CD4-positive, alpha-beta T cell (primary cell): ENCODE measurements around the gene OPALIN. TPM values are rescaled to one million over a fixed set of nuclear protein-coding genes. Genes with fewer than 3 reads are reported as not detected.
A peak's percentile ranks its signal among the peaks of the same experiment; 100 is the strongest.

Experiments used
- ATAC-seq: fragments of 200-7000 bp; cut with Tn5 transposase; one replicate; pipeline ENCODE4 v1.10.0; 2022; ENCODE audit warnings: mild to moderate bottlenecking; ENCODE audit not compliant: poor library complexity
- CTCF ChIA-PET: fragments of 350-600 bp; sonication (Branson Sonifier 250); formaldehyde crosslinking; loops from one replicate; lab custom pipeline; 2021; ENCODE audit warnings: antibody characterized with exemption, inconsistent platforms; lab: Charles Lee
- POLR2A ChIA-PET: fragments of 350-600 bp; sonication (Branson Sonifier 250); formaldehyde crosslinking; loops from one replicate; lab custom pipeline; 2021; ENCODE audit warnings: antibody characterized with exemption, inconsistent platforms; lab: Charles Lee
- DNase-seq, 14 experiments: peaks; one replicate each; pipeline ENCODE4 v3.0.0-alpha.2; 2013 to 2020; ENCODE audit warnings: mixed read lengths in 2 of 14
- H3K27ac ChIP-seq, 2 donors: one replicate each; pipeline versions ENCODE4 v1.5.1 to v1.7.0; 2013; ENCODE audit warnings: low read length in 2 of 2, low read depth in 1 of 2, mild to moderate bottlenecking in 1 of 2
- H3K27me3 ChIP-seq, 2 experiments: 1 replicate in 1 of 2; 2 replicates in 1 of 2; pipeline versions ENCODE4 v1.6.1 to v1.7.0; 2013; ENCODE audit warnings: low read length in 2 of 2, control low read depth in 1 of 2, mild to moderate bottlenecking in 1 of 2, moderate library complexity in 1 of 2; ENCODE audit not compliant: insufficient read depth in 2 of 2, control insufficient read depth in 1 of 2
- H3K36me3 ChIP-seq: one replicate; pipeline ENCODE4 v1.6.1; 2013; ENCODE audit warnings: low read length, control low read depth; ENCODE audit not compliant: insufficient read depth
- H3K4me1 ChIP-seq: one replicate; pipeline ENCODE4 v1.6.1; 2013; ENCODE audit warnings: low read length, control low read depth; ENCODE audit not compliant: insufficient read depth
- H3K4me3 ChIP-seq: one replicate; pipeline ENCODE4 v1.5.1; 2013; ENCODE audit warnings: mild to moderate bottlenecking, low read length, moderate library complexity
- H3K9me3 ChIP-seq, 2 experiments: 1 replicate in 1 of 2; 2 replicates in 1 of 2; pipeline versions ENCODE4 v1.6.1 to v1.7.0; 2013; ENCODE audit warnings: low read length in 2 of 2, mild to moderate bottlenecking in 2 of 2, control low read depth in 1 of 2, moderate library complexity in 1 of 2; ENCODE audit not compliant: control insufficient read depth in 1 of 2, insufficient read depth in 1 of 2
- H3K27ac Mint-ChIP-seq: one replicate; pipeline ENCODE4 v1.8.0; 2020; ENCODE audit warnings: mixed read lengths
- H3K27me3 Mint-ChIP-seq: one replicate; pipeline ENCODE4 v1.8.0; 2021; ENCODE audit warnings: mixed read lengths
- H3K36me3 Mint-ChIP-seq: one replicate; pipeline ENCODE4 v1.8.0; 2021; ENCODE audit warnings: low read depth, mixed read lengths
- H3K4me1 Mint-ChIP-seq: one replicate; pipeline ENCODE4 v1.8.0; 2021; ENCODE audit warnings: low read depth, mixed read lengths
- H3K4me3 Mint-ChIP-seq: one replicate; pipeline ENCODE4 v1.8.0; 2020; ENCODE audit warnings: mild to moderate bottlenecking, mixed read lengths
- H3K9me3 Mint-ChIP-seq: one replicate; pipeline ENCODE4 v1.8.0; 2020; ENCODE audit warnings: mixed read lengths
- intact Hi-C, 2 experiments: fragments of 100-400 bp; cut with DNase I in 1 of 2; cut with micrococcal nuclease in 1 of 2; formaldehyde crosslinking; loops; one replicate each; pipeline versions ENCODE4 v1.15.1 to v1.9.0; 2023 to 2025; cut with DNase I, micrococcal nuclease
- total RNA-seq, 174 experiments: library from RNA in 2 of 174; stranded (reverse) in 2 of 174; gene quantifications; one replicate each; pipeline ENCODE4 v1.2.3 and lab custom pipeline; 2021 to 2026
- TF ChIP-seq, protein P1 (sequence below): fragments of 200-600 bp; IDR thresholded peaks from one replicate; pipeline ENCODE4 v1.8.0; 2022; ENCODE audit warnings: antibody characterized with exemption, mild to moderate bottlenecking

Gene OPALIN
- total RNA-seq, 2 experiments from 2014 or later = not detected

DNA sequence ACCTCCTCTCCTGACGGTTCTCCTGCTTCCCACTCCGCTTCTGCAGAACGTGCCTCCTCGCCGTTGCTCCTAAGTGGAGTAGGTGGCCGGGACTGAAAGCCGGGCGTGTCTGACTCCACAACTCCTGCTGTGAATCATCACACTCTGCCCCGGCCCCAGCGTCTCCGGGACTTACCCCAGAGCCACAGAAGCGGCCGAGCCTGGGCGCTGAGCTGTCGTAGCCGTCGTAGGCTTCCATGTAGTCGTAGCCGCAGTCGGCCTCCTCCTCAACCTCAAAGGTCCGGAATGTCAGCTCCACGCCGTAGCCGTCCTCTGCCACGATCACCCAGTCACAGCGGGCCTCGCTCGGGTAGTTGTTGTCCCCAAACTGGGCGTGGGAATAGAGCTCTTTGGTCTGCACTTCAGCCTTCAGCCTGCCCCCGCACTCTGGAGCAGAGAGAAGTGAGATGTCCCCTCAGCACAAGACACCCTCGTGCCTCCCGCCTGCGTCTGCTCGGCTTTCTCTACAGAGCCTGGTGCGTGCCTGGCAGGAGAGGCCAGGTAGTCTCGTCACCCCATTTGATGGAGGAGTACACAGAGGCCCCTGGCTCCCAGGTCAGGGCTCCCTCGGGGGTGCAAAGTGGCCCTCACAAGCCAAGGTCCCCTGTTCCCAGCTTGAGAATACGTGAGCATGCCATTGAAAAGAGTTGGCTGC, 11.2 kb upstream of the OPALIN start:
- Mint-ChIP-seq H3K4me1 (no peaks in the 10 kb centered on the region), H3K4me3 (no peak overlapping the region), H3K27me3 (peaks cover 8% of the 10 kb centered on the region), H3K36me3 (no peaks in the 10 kb centered on the region), H3K27ac (no peak overlapping the region), H3K9me3 (no peaks in the 10 kb centered on the region)
- Histone ChIP-seq H3K27me3 (no peaks in the 10 kb centered on the region), H3K9me3 (no peaks in the 10 kb centered on the region), H3K4me3 (no peak overlapping the region), H3K36me3 (no peaks in the 10 kb centered on the region), H3K4me1 (peaks cover 10% of the 10 kb centered on the region), H3K27ac (no peak overlapping the region)
- peak in 1 of 14 experiments; percentile 23 for DNase-seq
- TF ChIP-seq, protein P1, sequence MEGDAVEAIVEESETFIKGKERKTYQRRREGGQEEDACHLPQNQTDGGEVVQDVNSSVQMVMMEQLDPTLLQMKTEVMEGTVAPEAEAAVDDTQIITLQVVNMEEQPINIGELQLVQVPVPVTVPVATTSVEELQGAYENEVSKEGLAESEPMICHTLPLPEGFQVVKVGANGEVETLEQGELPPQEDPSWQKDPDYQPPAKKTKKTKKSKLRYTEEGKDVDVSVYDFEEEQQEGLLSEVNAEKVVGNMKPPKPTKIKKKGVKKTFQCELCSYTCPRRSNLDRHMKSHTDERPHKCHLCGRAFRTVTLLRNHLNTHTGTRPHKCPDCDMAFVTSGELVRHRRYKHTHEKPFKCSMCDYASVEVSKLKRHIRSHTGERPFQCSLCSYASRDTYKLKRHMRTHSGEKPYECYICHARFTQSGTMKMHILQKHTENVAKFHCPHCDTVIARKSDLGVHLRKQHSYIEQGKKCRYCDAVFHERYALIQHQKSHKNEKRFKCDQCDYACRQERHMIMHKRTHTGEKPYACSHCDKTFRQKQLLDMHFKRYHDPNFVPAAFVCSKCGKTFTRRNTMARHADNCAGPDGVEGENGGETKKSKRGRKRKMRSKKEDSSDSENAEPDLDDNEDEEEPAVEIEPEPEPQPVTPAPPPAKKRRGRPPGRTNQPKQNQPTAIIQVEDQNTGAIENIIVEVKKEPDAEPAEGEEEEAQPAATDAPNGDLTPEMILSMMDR = no peak
- intact Hi-C loops = loop anchor here in 1 of 2 experiments (10.0 kb wide), 1 partner anchor 465 kb away; the partner anchor contains the start of gene LCOR
- no peak for ATAC-seq
- ChIA-PET POLR2A (no interaction called here), CTCF (interaction anchor here (0.8 to 1.4 kb wide), 7 partner anchors 8 to 656 kb away, joined by 3 to 5 read pairs (median 3); no protein-coding TSS in a partner anchor)

DNA sequence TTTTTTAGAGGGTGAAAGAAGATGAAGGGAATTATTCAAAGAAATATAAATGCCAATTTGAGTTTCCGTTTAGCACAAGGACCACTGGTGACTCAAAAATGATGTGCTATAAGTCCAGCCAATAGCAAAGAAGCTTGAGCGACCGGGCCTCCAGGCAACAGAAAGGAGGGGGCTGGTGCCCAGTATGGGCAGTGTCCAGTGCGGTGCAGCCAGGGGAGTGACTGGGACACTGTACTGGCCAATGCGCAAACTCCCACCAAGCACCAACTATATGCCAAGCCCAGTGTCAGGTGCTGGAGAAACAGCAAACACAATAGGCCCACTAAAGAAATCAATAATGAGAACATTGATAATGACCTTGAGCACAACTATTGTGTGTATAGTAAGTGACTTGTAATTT, 10.2 kb upstream of the OPALIN start:
- Mint-ChIP-seq H3K4me3 (no peak overlapping the region), H3K36me3 (no peaks in the 10 kb centered on the region), H3K9me3 (no peaks in the 10 kb centered on the region), H3K4me1 (no peaks in the 10 kb centered on the region), H3K27me3 (peaks cover 5% of the 10 kb centered on the region), H3K27ac (no peak overlapping the region)
- H3K9me3 ChIP-seq = no peaks in the 10 kb centered on the region
- DNase-seq (no peak), ATAC-seq (no peak)
- ChIA-PET POLR2A (no interaction called here), CTCF (no interaction called here)
- no peak overlapping the region for H3K4me3 ChIP-seq
- no peak overlapping the region for H3K27ac ChIP-seq
- intact Hi-C loops = no loop called here
- no peaks in the 10 kb centered on the region for H3K27me3 ChIP-seq
- H3K4me1 ChIP-seq = peaks cover 5% of the 10 kb centered on the region
- H3K36me3 ChIP-seq = no peaks in the 10 kb centered on the region
- TF ChIP-seq, protein P1 = no peak

DNA sequence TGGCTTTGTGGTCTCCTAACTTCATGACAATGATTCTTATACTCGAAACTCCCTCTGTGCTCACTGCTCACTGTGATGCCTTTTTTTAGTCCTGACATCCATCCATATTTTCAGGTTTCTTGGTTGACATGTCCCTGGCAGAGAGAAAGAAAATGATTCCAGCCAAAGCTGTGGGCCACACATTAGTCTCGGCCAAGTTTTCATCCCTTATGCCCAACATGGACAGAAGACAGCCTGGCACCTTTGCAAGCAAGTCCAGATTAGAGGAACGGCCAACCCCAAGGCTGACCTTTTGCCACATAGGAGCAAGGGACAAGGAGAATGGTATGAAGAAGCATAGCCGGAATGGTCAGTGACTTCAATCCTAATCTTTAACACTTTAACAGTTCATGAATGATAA, 8.7 kb upstream of the OPALIN start:
- no peak overlapping the region for H3K27ac ChIP-seq
- CTCF ChIA-PET = no interaction called here
- no peak overlapping the region for H3K27ac Mint-ChIP-seq
- H3K27me3 Mint-ChIP-seq = peaks cover 5% of the 10 kb centered on the region
- ATAC-seq (no peak), DNase-seq (no peak)
- TF ChIP-seq, protein P1 = no peak
- H3K9me3 Mint-ChIP-seq = no peaks in the 10 kb centered on the region
- no peaks in the 10 kb centered on the region for H3K4me1 Mint-ChIP-seq
- H3K9me3 ChIP-seq = no peaks in the 10 kb centered on the region
- no peaks in the 10 kb centered on the region for H3K36me3 ChIP-seq
- H3K4me1 ChIP-seq = peaks cover 5% of the 10 kb centered on the region
- no peaks in the 10 kb centered on the region for H3K36me3 Mint-ChIP-seq
- H3K4me3 Mint-ChIP-seq = no peak overlapping the region
- no peak overlapping the region for H3K4me3 ChIP-seq
- intact Hi-C loops = no loop called here
- POLR2A ChIA-PET = no interaction called here
- H3K27me3 ChIP-seq = no peaks in the 10 kb centered on the region
